Measurements from ENCODE around the gene MACROD2. TPM values are rescaled to one million over a fixed set of nuclear protein-coding genes. Genes with fewer than 3 reads are reported as not detected.

Gene MACROD2
- total RNA-seq, 1 experiment from 2014 or later: 3.4 TPM

- DNase-seq (ENCODE audit: low read depth): no peak
Observed at GRCh38 chr20:15033891-15034290, 1038.6 kb downstream of the MACROD2 start.

DNA sequence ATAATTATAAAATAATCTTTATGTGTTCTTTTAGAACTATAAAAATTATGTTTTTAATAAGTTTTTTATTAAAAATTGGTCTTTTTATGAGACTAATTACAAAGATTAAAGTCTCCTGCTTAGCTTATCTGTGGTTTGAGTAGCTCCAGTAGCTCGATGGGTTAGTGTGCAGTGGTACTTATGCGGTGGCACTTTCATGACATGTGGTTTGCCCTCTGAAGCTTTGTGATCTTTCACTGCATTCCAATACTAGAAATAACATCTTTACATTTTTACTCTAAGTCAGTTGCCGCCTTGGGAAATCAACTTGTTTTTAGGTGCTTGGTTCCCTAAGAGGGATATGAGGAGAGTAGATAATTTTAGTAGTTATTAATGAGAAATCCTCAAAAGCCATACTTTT lies 1041.6 kb downstream of the MACROD2 start:
- in situ Hi-C loops (cut with HindIII; ENCODE audit: low pct_unique_long_range_greater_than_20kb, low sequenced_read_pairs): no loop called here
- DNase-seq (ENCODE audit: low read depth): no peak

More at GRCh38 chr20:15033891-15034290, 1038.6 kb downstream of the MACROD2 start:
- in situ Hi-C loops (cut with HindIII; ENCODE audit: low pct_unique_long_range_greater_than_20kb, low sequenced_read_pairs): no loop called here

DNA sequence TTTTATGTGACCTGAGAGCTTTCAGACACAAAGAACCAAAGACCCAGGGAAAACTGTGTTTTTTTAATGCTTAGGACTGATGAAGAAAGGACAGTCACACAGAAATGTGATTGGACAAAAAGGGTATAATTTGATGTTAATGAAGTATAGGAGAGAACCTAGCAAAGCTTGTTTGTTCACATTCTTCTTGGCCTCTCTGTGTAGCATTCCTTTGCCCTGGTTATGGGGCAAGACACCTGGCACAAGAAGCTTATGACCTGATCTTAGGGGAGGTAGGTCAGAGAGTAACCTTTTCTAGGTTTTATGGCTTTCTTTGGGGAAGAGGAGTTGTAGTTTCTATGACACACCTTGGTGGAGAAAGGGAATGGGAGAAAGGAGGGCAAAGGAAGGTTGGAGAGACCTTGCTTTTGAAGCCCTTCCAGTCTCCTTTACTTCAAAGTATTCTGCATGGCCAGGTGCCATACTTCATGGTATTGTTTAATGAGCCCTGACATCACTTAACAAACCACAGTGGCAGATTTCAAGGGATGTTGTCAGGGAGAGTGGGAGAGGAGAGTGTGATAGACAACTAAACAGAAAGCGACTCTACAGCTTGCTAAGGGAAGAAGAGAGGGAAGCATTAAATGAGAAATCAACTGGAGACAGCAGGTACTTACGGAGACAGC lies 1043.9 kb downstream of the MACROD2 start:
- in situ Hi-C loops (cut with HindIII; ENCODE audit: low pct_unique_long_range_greater_than_20kb, low sequenced_read_pairs): no loop called here
- no peak for DNase-seq (ENCODE audit: low read depth)

DNA sequence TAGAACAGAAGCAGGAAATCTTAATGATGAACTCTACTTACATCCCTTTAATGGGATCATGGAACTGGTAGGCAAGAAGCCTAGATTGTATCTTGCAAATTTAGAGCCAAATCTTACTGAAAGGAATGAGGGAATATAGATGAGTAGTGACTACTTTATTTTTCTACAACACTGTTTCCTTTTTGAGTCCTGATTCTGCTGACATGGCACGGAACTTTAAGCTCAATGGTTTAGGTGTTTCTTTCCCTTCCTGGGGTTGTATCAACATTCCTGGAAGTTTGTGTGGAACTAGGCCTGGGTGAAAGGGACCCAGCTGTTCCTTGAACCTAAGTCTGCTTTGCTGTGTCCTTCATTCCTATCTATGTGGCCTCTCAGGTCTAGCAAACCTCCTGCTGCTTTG lies 1047.4 kb downstream of the MACROD2 start:
- in situ Hi-C loops (cut with HindIII; ENCODE audit: low pct_unique_long_range_greater_than_20kb, low sequenced_read_pairs): no loop called here
- DNase-seq (ENCODE audit: low read depth): no peak

DNA sequence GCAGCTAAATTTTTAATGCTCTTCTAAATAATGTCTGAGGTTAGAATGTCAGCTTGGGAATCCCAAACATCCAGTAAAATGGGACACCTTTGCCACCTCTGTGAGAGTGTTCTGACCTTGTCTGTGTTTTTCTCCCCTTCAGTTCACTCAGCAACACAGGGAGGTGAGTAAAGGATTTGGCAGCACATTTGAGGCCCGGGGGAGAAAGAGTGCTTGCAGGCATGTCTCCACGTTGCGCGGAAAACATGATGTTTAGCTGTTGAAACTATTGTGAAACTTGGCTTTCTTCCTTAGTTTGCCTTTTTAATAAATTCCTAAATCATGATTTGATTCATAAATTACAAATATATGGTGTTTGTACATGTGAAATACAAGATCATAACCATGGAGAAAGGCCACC lies 1049.9 kb downstream of the MACROD2 start:
- in situ Hi-C loops (cut with HindIII; ENCODE audit: low pct_unique_long_range_greater_than_20kb, low sequenced_read_pairs): no loop called here

GRCh38 chr20:15047042-15047441 lies 1051.7 kb downstream of the MACROD2 start:
- in situ Hi-C loops (cut with HindIII; ENCODE audit: low pct_unique_long_range_greater_than_20kb, low sequenced_read_pairs): no loop called here
- DNase-seq (ENCODE audit: low read depth): no peak

More for the DNA sequence above, 1049.9 kb downstream of the MACROD2 start:
- no peak for DNase-seq (ENCODE audit: low read depth)

DNA sequence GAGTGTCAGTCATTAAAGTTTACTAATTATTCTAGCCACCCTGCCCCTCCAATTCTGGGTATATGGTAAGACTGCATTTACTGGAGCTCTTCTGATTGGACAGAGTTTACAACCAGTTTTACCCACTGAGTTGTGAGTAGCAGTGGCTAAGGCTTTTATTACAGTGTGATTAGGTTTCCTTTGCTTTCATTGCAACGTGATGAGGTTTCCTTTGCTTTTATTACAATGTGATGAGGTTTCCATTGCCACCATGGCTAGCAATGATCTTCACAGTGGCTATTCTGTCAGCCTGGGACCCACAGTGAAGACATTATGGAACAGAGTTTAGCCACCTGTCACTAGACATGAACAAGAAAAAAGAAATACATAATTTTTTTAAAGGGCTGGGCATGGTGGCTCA lies 1052.3 kb downstream of the MACROD2 start:
- in situ Hi-C loops (cut with HindIII; ENCODE audit: low pct_unique_long_range_greater_than_20kb, low sequenced_read_pairs): no loop called here
- DNase-seq (ENCODE audit: low read depth): no peak

DNA sequence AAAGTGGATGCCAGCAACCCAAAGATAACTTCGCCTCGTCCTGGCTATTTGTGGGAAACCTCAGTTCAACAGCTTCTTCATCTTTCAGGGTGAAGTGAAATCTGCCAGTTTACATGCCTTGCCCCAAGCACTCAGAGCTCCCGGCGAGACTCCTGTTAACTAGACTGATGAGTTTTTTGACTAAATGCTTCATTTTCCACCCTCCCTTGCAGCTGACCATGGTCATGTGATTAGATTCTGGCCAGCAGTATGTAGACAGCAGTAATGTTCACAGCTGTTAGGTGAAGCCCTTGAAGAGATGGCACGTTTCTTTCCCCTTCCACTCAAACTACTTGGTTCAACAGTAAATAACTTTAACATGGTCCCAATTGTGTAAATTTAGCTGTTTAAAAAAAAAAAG lies 1060.9 kb downstream of the MACROD2 start:
- in situ Hi-C loops (cut with HindIII; ENCODE audit: low pct_unique_long_range_greater_than_20kb, low sequenced_read_pairs): no loop called here
- DNase-seq (ENCODE audit: low read depth): no peak

DNA sequence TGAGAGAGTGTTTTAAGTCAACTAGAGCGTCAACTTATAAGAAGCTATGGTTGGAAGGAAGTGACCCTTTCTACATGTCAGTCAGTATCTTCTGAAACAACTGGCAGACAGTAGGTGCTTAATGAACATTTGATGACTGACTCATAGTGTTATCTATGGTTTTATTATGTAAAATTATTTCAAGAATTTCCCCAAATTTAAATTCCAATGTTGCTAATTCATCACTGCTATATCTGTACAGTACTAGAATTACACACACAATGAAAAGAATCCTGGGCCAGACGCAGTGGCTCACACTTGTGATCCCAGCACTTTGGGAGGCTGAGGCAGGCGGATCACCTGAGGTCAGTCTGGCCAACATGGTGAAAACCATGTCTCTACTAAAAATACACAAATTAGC lies 1063.5 kb downstream of the MACROD2 start:
- DNase-seq (ENCODE audit: low read depth): no peak
- in situ Hi-C loops (cut with HindIII; ENCODE audit: low pct_unique_long_range_greater_than_20kb, low sequenced_read_pairs): no loop called here

- no peak for DNase-seq (ENCODE audit: low read depth)
- in situ Hi-C loops (cut with HindIII; ENCODE audit: low pct_unique_long_range_greater_than_20kb, low sequenced_read_pairs): no loop called here
Observed at GRCh38 chr20:15059438-15059837, 1064.1 kb downstream of the MACROD2 start.

GRCh38 chr20:15060265-15061060 lies 1065.1 kb downstream of the MACROD2 start:
- DNase-seq (ENCODE audit: low read depth): no peak
- in situ Hi-C loops (cut with HindIII; ENCODE audit: low pct_unique_long_range_greater_than_20kb, low sequenced_read_pairs): no loop called here

- in situ Hi-C loops (cut with HindIII; ENCODE audit: low pct_unique_long_range_greater_than_20kb, low sequenced_read_pairs): no loop called here
- no peak for DNase-seq (ENCODE audit: low read depth)
Observed at GRCh38 chr20:15061061-15061430, 1065.7 kb downstream of the MACROD2 start.

DNA sequence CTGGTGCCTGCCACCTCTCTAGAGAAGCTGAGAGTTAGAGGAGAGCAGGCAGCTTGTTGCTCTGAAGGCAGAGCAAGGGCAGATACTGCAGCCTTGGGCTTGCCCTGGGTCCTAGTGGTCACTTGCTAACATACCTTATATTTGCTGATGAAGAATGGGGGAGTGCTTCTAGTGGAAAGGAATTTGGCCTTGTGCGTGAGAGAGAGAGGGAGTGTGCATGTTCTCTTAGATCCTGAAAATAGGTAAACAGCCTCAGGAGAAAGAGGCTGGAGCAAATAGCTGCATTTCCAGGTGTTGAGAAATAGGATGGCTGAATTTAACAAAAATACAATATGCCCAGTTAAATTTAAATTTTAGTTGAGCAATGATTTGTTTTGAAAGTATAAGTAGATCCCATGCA lies 1066.6 kb downstream of the MACROD2 start:
- DNase-seq (ENCODE audit: low read depth): peak; percentile 56
- in situ Hi-C loops (cut with HindIII; ENCODE audit: low pct_unique_long_range_greater_than_20kb, low sequenced_read_pairs): no loop called here

DNA sequence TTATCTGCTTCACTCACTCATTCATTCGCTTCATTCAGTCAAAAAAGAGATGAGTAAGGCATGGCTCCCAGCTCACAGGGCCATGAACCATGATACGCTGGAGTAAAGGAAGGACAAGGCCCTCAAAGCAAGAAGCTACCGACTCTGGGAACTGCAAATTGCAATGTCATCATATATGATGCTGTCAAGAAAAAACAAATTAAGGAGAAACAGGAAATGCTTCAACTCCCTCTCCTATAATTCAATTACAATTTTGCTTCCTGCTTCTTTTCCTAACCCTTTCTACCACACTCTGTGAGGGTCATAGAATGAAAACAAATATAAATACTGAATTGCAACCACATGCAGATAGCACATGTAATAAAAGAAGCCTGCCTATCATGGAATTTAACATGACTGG lies 1067.8 kb downstream of the MACROD2 start:
- in situ Hi-C loops (cut with HindIII; ENCODE audit: low pct_unique_long_range_greater_than_20kb, low sequenced_read_pairs): no loop called here
- DNase-seq (ENCODE audit: low read depth): no peak

DNA sequence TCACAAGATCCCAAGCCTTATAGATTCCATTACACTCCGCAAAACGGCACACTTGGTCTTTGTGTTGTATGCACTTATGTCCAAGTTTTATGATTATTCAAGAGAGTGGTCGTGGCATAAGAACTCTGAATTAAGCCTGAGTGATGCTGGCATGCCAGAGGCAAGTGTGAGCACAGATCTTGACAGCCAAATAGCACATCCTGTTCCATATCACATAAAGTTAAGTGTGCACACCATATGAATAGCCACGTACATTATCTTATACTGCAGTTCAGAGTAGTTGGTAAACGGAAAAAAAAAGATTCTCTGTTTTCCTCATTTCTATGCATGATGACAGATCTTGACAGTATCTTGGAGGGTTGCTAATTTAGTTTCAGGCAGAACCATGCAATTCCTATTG lies 1069.4 kb downstream of the MACROD2 start:
- no peak for DNase-seq (ENCODE audit: low read depth)
- in situ Hi-C loops (cut with HindIII; ENCODE audit: low pct_unique_long_range_greater_than_20kb, low sequenced_read_pairs): no loop called here

- in situ Hi-C loops (cut with HindIII; ENCODE audit: low pct_unique_long_range_greater_than_20kb, low sequenced_read_pairs): no loop called here
Observed at GRCh38 chr20:15065794-15066193, 1070.5 kb downstream of the MACROD2 start.

DNA sequence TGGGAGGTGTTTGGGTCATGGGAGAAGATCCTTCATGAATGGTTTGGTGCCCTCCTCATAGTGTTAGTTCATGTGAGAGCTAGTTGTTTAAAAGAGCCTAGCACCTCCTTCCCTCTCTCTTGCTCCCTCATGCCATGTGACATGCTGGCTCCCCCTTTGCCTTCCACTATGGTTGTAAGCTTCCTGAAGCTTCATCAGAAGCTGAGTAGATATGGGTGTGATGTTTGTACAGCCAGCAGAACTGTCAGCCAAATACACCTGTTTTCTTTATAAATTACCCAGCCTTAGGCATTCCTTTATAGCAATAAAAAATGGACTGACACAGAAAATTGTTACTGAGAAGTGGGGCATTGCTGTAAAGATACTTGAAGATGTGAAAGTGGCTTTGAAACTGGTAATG lies 1073.2 kb downstream of the MACROD2 start:
- DNase-seq (ENCODE audit: low read depth): no peak
- in situ Hi-C loops (cut with HindIII; ENCODE audit: low pct_unique_long_range_greater_than_20kb, low sequenced_read_pairs): no loop called here

More at GRCh38 chr20:15065794-15066193, 1070.5 kb downstream of the MACROD2 start:
- DNase-seq (ENCODE audit: low read depth): no peak

DNA sequence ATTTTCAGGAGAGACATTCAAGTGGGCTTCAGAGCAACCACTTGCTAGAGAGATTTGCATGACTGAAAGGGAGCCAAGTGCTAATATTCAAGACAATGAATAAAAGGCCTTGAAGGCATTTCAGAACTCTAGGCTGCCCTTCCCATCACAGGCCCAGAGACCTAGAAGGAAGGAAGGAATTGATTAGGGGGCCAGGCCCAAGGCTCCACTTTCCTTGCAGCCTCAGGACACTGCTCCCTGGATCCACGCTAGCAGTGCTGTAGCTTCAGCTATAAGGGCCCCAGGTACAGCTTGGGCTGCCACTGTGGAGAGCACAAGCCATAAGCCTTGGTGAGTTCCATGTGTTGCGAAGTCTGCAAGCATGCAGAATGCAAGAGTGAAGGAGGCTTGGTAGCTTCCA lies 1074.0 kb downstream of the MACROD2 start:
- in situ Hi-C loops (cut with HindIII; ENCODE audit: low pct_unique_long_range_greater_than_20kb, low sequenced_read_pairs): no loop called here
- no peak for DNase-seq (ENCODE audit: low read depth)

- DNase-seq (ENCODE audit: low read depth): no peak
- in situ Hi-C loops (cut with HindIII; ENCODE audit: low pct_unique_long_range_greater_than_20kb, low sequenced_read_pairs): no loop called here
Observed at GRCh38 chr20:15071085-15071808, 1075.9 kb downstream of the MACROD2 start.
